Upper lobe of left lung (tissue), 4 donors: ENCODE results near the gene FTL.

Source experiments
- POLR2AphosphoS5 ChIP-seq, 2 donors: sonication (generic); formaldehyde crosslinking; IDR thresholded peaks; one replicate each; pipeline ENCODE4 v1.5.1; 2017; ENCODE audit warnings: antibody characterized with exemption in 2 of 2
- TF ChIP-seq, protein P1 (sequence below), 6 experiments: fragments of 450-650 bp in 4 of 6; fragments of 200-600 bp in 2 of 6; sonication (generic) in 2 of 6; IDR thresholded peaks; one replicate each; pipeline ENCODE4 v1.5.1; 2016 to 2019; ENCODE audit warnings: antibody characterized with exemption in 6 of 6

DNA sequence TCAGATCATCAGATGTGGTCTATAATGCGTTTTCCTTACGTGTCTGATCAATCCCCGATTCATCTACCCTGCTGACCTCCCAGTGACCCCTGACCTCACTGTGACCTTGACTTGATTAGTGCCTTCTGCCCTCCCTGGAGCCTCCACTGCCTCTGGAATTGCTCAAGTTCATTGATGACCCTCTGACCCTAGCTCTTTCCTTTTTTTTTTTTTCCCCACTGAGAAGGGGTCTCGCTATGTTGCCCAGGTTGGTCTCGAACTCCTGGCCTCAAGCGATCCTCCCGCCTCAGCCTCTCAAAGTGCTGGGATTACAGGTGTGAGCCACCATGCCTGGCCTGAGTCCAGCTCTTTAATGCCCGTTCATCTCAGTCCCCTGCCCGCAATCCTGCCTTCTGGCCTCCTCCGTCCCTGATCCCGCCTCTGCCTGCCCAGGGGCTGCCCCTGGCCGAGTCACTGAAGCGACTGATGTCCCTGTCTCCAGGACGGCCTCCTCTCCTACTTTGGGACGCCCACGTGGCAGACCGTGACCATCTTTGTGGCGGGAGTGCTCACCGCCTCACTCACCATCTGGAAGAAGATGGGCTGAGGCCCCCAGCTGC is 4.0 kb upstream of the FTL start:
- TF ChIP-seq, protein P1, sequence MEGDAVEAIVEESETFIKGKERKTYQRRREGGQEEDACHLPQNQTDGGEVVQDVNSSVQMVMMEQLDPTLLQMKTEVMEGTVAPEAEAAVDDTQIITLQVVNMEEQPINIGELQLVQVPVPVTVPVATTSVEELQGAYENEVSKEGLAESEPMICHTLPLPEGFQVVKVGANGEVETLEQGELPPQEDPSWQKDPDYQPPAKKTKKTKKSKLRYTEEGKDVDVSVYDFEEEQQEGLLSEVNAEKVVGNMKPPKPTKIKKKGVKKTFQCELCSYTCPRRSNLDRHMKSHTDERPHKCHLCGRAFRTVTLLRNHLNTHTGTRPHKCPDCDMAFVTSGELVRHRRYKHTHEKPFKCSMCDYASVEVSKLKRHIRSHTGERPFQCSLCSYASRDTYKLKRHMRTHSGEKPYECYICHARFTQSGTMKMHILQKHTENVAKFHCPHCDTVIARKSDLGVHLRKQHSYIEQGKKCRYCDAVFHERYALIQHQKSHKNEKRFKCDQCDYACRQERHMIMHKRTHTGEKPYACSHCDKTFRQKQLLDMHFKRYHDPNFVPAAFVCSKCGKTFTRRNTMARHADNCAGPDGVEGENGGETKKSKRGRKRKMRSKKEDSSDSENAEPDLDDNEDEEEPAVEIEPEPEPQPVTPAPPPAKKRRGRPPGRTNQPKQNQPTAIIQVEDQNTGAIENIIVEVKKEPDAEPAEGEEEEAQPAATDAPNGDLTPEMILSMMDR (IDR thresholded peaks at IDR 0.05): no peak
- TF ChIP-seq POLR2AphosphoS5 (IDR thresholded peaks at IDR 0.05): no peak
